NCI-H524 (cell line): ENCODE data around the gene FILIP1L.
A peak's percentile ranks its signal among the peaks of the same experiment; 100 is the strongest.

Experiments
- DNase-seq, 2 experiments: peaks; one replicate each; lab custom pipeline; 2025; lab: John Stamatoyannopoulos, UW

FILIP1L gene

DNA sequence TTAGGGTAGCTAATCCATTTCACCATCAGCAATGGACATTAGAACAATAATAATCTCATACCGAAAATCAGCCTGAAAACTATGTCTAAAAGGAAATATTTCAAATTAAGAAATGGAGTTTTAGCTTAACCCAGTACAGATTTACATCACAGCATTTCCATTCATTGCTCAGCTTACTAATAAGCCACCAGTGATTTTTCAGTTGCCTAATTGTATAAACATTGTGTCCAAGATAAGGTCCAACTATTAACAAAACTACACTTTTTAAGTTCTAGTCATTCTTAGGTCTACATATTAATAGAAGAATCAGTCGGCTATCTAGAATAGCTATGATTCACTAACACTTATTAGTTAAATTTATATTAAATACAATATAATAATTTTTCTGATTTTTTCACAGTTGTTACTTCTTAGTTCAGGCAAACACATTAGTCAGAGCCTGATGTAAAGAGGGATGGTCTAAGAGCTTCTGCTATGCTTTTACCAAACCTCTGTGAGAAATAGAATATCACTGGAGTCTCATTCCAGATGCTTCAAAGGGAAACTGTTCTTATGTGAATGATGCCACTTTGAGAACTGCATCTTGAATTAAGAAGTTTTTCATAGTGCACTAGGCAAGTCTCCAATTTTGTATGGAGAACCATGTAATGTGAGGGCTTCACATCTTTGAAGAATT, 222.6 kb downstream of the FILIP1L start:
- no peak for DNase-seq

DNA sequence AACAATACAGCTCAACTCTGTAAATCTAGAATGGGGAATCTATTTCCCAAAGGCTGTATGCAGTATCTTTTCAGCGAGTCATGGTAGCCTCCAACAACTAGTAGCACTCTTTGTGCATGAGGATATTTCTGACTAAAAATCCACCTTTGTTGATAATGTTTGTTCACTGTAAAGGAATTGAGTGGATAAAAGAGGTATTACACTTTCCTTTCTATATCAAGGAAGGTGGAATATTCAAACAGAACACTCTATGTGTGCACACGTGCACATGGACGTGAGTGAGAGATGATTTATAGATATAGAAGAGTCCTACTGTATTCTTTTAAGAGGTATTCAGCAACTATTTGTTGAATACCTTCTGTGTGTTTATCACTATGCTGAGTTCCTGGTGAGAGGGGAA, 228.4 kb downstream of the FILIP1L start:
- no peak for DNase-seq

DNA sequence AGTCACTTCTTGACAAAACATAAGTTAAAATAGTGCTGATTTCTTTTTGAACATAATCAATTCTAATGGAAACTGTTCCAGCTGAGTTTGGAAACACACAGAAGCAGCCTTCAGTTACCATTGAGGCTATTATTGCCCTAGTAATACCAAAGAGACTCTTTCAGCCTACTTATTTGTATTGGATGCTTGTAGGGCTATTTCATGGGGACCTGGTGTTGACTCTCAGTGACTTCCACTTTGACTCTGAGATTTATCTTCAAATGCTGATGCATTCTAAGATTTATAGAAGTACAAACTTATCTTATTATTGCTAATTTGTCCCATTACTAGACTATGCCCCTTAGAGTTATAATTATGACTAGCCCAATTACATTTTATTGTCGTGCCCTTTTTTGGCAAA, 229.2 kb downstream of the FILIP1L start:
- no peak for DNase-seq

DNA sequence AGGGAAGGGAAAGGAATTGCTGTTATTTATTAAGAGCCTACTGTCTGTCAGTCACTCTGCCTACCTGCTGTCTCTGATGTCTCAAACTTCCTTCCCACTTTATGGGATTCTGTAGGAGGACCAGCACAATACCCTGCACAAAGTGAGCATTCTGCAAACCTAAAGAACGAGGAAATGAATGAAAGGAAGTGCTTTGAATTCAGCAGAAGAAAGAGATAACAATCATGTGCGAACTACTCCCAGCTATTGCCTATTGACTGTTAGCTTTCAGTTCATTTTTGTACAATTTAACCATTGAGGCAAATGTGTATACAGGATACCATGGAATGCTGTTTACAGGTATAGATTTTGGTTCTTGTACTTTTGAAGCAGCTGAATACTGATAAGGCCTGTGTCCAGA, 229.8 kb downstream of the FILIP1L start:
- DNase-seq = no peak

DNA sequence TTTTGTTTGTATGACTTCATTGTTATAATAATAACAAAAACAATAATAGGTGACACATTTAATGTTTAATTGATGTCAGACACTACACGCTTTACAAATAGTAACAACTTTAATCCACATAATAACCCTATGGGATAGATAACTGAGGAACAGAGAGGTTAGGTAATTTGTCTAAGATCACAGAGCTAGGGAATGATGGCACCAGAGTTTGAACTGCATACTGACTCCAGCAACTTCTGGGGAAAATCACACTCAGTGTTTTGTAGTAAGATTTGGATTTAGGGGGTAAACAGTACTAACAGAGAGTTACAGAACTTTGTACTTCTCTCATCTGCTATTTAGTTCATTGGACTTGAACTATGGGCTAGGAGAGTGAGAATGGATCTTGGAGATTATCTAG, 230.6 kb downstream of the FILIP1L start:
- DNase-seq = no peak

DNA sequence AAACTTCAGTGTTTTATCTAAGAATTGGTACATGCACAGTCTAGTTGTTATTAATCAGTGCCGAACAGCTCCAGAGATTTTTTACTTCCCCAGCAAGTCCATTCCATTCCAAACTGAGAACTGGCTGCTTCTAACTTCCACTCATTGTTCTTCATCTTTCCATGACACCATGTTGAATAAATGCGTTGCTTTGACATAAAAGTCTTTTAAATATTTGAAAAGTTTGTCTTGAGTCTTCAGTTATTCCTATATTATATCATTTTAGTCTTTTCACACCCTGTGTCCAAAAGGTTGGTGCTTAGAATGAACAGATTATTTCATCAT, 231.2 kb downstream of the FILIP1L start:
- no peak for DNase-seq

DNA sequence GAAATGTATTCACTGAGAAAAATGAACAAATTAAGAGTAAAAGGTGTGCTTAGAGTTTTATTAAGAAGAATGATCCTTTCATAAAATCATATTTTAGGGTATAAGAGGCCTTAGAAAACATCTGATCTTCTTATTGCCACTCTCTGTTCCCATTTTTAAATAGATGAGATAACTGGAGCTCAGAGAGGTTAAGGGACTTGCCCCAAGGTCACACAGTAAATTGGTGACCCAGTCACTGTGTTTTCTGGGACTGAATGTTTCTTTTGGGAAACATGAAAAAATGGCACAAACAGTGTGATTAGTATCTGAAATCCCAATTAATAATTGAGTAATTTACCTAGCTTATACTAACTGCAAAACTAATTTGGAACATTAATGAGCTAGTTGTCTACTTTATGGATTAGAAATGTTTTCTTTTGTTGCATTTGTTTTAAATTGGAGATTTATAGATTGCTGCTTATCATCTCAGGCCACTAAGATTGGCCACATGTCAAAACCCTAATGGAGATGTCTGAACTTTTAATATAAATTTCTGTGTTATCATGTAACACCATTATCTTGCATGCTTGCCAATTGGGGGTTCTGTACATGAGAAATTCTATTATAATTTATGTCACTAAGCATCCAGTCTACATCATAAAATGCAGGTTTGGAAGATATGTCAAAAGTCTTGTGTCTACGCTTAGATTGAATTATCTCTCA, 231.7 kb downstream of the FILIP1L start:
- no peak for DNase-seq

DNA sequence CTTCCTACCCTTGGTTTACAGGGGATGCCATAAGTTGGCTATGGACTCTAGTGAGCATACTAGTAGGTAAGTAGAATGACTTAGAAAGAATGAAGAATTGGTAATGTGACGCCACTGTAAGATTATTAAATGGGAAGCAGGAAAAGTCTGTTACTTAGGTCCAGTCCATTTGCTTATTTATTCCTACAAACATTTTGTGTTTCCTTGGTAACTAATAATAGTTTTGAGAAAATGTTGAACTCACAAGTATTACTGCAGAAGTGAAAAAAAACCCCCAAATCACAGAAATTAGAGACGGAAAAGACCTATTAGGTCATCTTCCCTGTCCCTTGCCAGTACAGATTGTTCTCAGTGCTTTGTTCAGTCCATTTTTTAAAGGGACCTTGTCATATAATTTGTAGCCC, 233.2 kb downstream of the FILIP1L start:
- DNase-seq = no peak

DNA sequence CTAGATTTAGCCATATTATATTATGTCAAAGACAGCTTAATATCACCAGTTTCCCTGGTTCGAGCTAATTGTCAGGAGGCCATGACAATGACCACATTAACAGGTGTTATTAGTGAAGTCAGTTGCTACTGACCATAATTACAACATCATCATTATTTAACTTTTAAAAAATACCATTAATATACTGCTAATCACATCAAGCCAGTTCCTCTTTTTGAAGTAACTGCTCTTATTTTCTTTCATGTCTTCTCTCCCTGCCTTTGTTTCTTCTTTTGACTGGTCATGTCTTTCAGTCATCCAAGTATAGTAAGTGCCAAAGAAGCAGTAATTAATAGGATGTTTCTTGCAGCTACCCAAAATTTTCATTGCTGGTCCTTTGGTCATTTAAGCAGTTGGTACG, 235.0 kb downstream of the FILIP1L start:
- DNase-seq = no peak

DNA sequence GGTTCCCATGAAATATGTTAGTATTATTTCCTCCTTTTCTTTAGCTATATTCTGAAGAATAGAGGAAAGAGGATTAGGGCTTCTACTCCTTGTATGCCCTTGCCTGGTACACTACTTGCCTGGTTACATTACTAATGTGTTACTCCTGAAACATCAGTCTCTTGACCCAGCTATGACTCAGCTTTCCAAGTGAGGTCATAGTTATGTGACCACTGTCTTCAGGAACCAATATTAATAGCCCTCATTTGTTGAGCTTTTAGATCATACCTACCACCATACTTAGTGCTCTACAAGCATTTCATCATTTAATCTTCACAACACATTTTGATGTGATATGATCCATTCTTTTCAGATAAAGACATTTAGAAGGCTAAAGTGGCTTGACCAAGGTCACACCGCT, 236.3 kb downstream of the FILIP1L start:
- no peak for DNase-seq

DNA sequence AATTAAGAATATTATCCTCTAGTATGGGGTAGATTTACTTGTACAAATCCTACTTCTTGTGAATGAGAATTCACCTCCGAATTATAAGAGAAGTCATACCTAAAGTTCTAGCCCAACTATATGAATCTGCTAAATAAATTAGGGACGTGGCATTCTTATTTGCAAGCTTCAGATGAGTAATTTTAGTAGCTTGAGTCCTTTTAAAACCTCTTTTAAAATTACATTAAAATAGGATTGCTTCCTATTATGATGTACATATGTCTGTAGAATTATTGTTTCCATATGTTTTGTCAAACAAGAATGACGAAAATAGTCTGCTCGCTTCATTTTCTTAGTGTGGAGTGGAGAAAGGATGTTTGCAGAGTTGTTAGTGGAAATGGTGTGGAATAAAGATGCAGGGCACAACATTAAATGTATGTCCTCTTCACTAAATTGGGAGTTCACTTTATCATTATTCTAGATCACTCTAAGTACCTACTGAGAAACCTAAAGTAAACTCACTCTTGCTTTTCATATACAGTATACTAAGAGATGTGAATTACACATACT, 237.2 kb downstream of the FILIP1L start:
- DNase-seq = no peak

DNA sequence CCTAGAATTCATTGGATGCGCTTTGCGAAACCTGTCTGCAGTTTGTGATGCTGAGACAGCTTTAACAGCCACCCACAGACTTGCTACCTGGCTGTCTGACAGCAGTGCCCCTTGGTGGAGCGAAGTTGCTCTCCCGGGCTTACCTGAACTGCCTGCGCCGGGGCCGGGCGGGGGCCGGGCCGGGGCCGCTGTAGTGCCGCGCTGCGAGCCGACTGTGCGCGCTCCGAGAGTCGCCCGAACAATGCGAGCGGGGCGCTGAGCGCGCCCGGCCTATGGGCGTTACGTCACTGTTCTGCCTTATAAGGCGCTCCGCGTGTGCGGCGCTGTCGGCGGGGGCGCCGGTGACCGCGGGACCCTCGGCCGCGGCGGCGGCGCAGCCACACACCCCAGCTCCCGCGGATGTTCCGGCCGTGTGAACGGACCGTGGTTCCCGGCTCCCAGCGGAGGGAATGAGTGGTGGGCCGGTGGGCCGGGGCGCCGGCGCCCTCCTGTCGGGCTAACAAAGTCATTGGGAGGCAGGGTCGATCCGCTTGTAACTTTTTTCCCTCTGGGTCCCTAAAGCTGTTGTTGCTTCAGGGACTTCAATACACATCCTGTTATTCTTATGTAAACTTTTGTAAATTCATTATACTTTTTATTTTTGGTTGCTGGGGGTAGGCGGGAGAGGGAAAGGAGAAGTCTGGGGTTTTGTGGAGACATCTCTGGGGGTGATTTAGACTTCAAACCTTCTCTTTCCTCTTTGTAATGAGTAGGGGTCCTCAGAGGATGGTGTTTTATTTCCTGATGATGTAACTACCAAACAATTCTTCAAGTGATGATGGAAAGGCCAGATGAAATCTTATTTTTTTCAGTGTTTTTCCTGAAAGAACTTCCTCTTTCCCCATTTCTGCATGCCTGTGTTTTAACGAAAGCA, 238.1 kb downstream of the FILIP1L start:
- peak in 1 of 2 experiments; percentile 73 for DNase-seq

DNA sequence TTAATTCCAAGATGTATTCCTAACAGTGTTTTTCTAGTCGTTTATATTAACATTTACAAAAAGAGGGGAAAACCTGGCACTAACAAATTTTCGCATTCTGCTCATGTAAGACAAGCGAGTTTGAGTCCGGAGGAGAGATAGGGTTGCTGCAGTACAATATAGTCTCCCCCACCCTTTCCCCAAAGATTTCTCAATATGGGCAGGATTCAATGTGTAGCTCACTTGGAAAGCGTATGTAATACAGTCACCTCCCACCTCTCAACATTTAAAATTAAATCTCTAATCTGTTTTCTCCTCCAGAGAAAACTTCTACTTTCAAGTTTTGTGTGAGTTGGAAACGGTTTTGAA, 238.7 kb downstream of the FILIP1L start:
- DNase-seq = peak in 1 of 2 experiments; percentile 55

DNA sequence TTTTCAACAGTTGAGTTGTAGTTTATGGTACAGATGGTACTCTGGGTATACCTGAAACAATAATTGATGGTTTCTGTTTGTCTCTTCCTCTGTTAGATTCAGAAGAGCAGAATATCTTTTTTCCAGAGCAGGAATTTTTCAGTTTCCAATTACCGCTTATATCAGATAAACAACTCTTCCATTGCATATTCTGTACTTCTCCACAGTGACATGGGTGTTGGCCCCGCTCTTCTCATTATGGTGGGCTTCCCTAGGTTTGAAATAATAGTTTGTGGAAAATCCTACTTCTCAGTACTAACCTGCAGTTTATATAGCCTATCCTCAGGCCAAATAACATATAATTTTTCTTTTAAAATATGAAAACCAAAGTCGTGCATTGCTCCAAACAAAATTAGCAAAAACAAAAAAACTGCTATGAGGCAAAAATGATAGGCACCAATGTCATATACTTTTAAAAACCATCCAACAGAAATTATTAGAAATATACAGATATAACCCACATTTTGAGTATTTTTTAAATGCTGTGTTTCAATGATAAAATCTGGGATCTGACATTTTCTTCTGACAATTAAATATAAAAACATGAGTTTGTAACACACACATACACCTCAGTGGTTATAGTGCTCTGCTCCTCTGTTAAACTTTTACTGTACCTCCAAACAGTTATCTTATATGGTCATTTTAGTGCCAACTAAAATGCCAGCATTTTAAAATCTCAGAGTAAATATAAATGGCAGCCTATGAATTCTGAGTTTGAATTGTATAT, 239.9 kb downstream of the FILIP1L start:
- no peak for DNase-seq

DNA sequence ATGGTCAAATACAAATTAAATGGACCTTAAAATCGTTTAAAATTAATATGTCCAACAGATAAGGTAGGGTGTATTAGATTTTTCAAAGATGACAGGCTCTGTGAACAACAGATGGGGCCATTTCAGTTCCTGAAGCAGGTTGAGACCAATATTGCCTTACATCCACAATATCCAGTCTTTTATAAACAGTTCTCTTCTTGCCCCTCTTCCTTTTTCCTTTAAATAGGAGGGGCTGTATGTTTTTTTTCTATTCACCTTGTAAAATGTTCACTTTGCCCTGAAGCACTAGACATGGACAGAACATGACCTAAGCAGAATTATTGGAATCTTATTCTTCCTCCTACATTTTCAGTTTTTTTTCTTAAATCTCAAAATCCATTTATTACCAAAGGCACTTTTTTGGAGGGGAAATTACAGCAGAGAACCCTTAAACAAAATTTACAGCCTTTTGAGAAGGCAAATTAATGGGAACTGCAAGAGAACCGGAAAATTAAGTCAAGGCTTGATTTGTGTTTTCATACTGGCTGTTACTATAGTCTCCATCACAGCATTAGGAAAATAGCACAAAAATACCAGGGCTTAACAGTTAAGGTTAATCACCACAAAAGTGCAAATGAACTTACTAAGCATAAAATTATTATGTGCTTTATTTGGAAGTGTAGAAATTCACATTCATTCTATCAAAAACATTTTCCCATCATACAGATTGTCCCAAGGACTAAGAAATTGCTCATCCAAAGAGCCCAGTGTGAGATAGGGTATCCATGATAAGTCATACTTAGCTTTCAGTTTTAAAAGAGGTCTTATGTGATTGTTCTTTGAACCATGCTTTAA, 240.8 kb downstream of the FILIP1L start:
- no peak for DNase-seq

DNA sequence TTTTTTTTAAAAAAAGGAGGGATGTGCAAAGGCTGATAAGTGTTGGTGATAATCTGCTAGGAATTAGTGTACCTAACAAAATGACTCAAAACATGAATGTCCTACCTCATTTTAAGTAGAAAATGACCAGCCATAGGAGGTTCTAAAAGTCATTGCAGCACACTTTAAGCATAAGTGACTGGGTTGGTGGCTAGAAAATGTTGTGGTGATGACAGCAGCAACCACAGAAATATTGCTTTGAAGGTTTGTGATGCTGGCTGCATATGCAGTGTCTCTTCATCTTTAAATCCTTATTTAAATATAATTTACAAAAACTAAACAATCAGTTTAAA, 241.4 kb downstream of the FILIP1L start:
- no peak for DNase-seq

DNA sequence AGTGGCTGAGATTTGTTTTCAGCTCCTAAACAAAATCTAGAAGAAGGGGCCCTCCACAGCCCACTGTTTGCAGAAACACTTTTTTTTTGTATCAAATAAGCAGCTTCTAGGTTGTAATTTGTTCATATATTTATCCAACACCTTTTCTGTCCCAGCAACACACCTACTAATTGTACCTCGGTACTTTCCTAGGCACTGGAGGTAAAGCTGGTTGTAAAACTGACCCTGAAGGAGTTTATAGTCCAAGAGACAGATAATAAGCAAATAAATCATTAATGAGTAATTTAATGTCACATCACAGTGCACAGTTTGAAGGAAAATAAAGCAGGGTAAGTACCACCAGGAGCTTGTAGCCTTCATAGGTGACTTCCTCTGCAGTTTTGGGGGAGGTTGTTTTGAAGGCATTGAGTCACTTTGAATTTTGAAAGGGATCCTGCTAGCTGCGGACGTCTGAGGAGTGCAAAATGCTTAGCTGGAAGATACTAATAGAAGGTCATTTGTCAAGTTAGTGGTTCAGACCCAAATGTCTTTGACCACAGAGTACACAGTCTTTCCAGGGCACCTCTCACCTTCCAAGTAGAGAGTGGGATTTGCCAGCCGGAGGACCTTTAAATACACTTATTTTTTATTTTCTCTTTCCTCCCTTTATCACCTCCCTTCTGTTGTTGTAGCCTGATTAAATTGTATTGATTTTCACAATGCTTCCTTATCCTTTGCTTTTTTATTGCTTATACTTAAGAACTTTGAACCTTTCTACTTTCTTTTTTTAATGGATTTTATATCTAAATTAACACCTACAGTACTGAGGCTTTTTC, 242.9 kb downstream of the FILIP1L start:
- no peak for DNase-seq

DNA sequence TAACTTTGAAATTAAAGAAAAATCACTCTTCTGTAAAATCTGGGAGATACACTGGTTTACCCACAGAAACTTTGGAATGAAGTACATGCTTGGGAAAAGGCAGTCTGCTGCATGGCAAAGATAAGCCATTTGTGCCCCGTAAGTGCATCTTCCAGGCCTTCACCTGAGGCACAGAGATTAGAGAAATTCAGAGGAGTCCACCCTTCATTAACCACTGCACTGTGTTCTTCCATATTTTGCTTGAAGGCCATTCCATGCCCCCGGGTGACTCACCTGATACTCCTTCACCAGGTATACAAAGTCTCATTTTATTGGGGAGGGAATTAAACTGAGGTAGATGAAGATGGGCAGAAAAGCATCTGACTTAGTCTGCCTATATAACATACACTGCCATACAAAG, 243.6 kb downstream of the FILIP1L start:
- no peak for DNase-seq

DNA sequence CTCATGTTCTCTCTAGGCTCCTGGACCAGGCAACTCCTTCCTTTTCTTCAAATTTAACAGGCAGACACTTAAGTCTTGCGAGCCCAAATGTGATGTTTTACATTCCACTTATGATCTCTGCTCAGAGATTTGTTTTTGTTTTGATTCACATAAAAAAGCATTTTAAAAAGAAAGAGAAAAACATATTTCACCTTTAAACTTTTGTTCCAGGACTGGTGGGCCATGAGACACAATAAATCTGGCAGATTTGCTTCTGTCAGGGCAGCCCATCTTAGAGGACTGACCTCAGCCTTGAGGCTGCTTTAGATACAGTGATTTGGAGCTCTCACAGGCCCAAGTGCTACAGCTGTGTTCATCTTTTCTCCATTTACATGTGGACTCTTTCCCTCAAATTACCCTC, 244.7 kb downstream of the FILIP1L start:
- DNase-seq = no peak

DNA sequence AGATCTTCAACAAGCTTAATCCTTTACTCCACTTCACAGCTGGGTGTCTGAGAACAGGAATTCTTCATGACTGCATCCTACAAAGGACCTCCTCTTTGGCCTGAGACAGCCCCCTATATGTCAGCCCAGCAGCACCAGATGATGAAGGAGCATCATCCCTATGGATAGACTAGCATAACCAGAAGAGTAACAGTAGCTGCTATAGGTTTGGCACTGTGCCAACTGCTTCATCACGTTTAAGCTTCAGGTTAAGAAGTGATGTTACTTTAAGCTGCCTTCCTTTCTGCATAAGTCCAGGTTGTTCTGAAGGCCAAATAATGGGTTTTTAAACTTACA, 246.0 kb downstream of the FILIP1L start:
- DNase-seq = peak; percentile 8 to 61
